Gastrocnemius medialis (tissue), 4 donors: ENCODE data around the gene MAP7. TPM values are rescaled to one million over a fixed set of nuclear protein-coding genes. Genes with fewer than 3 reads are reported as not detected.

ENCODE experiments used
- ATAC-seq, 2 donors: fragments of 150-250 bp; one replicate each; pipeline ENCODE4 v1.9.1; 2016
- DNase-seq, 2 donors: peaks; one replicate each; pipeline ENCODE4 v3.0.0-alpha.2; 2019
- H3K27ac ChIP-seq, 4 donors: fragments of 200-600 bp; sonication (generic); 1 replicate in 1 of 4; 2 replicates in 3 of 4; pipeline ENCODE4 v1.5.1; 2016 to 2018; ENCODE audit warnings: mild to moderate bottlenecking in 2 of 4, moderate library complexity in 1 of 4
- H3K27me3 ChIP-seq, 3 donors: fragments of 200-600 bp; sonication (generic) in 2 of 3; 1 replicate in 1 of 3; 2 replicates in 2 of 3; pipeline versions ENCODE4 v1.5.1 to v1.6.0; 2016 to 2019; ENCODE audit warnings: mild to moderate bottlenecking in 1 of 3, moderate library complexity in 1 of 3
- H3K36me3 ChIP-seq, 2 donors: fragments of 200-600 bp; sonication (generic) in 1 of 2; one replicate each; pipeline ENCODE4 v1.5.1; 2017 to 2018
- H3K4me1 ChIP-seq, 2 donors: fragments of 200-600 bp; sonication (generic) in 1 of 2; one replicate each; pipeline ENCODE4 v1.5.1; 2016 to 2017; ENCODE audit warnings: mild to moderate bottlenecking in 2 of 2
- H3K4me3 ChIP-seq, 4 donors: fragments of 200-600 bp; sonication (generic) in 3 of 4; 1 replicate in 1 of 4; 2 replicates in 3 of 4; pipeline ENCODE4 v1.5.1; 2016 to 2019; ENCODE audit warnings: mild to moderate bottlenecking in 2 of 4
- H3K9me3 ChIP-seq, 3 donors: fragments of 200-600 bp; sonication (generic) in 2 of 3; 1 replicate in 1 of 3; 2 replicates in 2 of 3; pipeline ENCODE4 v1.5.1; 2016 to 2019
- POLR2A ChIP-seq, 2 donors: fragments of 450-650 bp; IDR thresholded peaks; one replicate each; pipeline ENCODE4 v1.6.1; 2017; ENCODE audit warnings: antibody characterized with exemption in 2 of 2, mild to moderate bottlenecking in 2 of 2, moderate library complexity in 2 of 2
- in situ Hi-C, 4 donors: fragments of 200-750 bp; cut with MboI; loops; one replicate each; pipeline versions ENCODE4 v1.15.0 to v1.8.0; 2017; ENCODE audit warnings: low sequenced_read_pairs in 4 of 4
- intact Hi-C: fragments of 100-400 bp; cut with DNase I; formaldehyde crosslinking; loops from one replicate; pipeline ENCODE4 v1.15.1; 2023; ENCODE audit warnings: low total_unique reads
- total RNA-seq, 4 donors: library from RNA; depleted of rRNA; stranded (reverse); fragments of >200 nt; gene quantifications; one replicate each; pipeline versions ENCODE4 v1.1.0 to v1.2.3, GENCODE V29; 2016
- TF ChIP-seq, protein P1 (sequence below), 5 experiments: fragments of 450-650 bp in 3 of 5; fragments of 200-600 bp in 2 of 5; sonication (generic) in 2 of 5; IDR thresholded peaks in 4 of 5; conservative IDR thresholded peaks in 1 of 5; 1 replicate in 4 of 5; 2 replicates in 1 of 5; pipeline ENCODE4 v1.5.1; 2016 to 2019; ENCODE audit warnings: antibody characterized with exemption in 5 of 5, mild to moderate bottlenecking in 3 of 5, moderate library complexity in 3 of 5

Gene MAP7
- total RNA-seq, 4 donors from 2014 or later: 0.22 to 0.56 (median 0.39) TPM

GRCh38 chr6:136304410-136304809 lies 245.8 kb downstream of the MAP7 start:
- Histone ChIP-seq H3K4me1 (no peaks in the 10 kb centered on the region), H3K27me3 (no peaks in the 10 kb centered on the region), H3K27ac (no peak overlapping the region), H3K4me3 (no peak overlapping the region), H3K36me3 (no peaks in the 10 kb centered on the region), H3K9me3 (no peaks in the 10 kb centered on the region)
- in situ Hi-C loops (no loop called here), intact Hi-C loops (no loop called here)
- ATAC-seq (no peak), DNase-seq (no peak)
- TF ChIP-seq POLR2A (IDR thresholded peaks at IDR 0.05): no peak
- TF ChIP-seq, protein P1, sequence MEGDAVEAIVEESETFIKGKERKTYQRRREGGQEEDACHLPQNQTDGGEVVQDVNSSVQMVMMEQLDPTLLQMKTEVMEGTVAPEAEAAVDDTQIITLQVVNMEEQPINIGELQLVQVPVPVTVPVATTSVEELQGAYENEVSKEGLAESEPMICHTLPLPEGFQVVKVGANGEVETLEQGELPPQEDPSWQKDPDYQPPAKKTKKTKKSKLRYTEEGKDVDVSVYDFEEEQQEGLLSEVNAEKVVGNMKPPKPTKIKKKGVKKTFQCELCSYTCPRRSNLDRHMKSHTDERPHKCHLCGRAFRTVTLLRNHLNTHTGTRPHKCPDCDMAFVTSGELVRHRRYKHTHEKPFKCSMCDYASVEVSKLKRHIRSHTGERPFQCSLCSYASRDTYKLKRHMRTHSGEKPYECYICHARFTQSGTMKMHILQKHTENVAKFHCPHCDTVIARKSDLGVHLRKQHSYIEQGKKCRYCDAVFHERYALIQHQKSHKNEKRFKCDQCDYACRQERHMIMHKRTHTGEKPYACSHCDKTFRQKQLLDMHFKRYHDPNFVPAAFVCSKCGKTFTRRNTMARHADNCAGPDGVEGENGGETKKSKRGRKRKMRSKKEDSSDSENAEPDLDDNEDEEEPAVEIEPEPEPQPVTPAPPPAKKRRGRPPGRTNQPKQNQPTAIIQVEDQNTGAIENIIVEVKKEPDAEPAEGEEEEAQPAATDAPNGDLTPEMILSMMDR (IDR thresholded peaks at IDR 0.05 in 4 of 5, conservative IDR thresholded peaks at IDR 0.05 in 1 of 5): no peak

DNA sequence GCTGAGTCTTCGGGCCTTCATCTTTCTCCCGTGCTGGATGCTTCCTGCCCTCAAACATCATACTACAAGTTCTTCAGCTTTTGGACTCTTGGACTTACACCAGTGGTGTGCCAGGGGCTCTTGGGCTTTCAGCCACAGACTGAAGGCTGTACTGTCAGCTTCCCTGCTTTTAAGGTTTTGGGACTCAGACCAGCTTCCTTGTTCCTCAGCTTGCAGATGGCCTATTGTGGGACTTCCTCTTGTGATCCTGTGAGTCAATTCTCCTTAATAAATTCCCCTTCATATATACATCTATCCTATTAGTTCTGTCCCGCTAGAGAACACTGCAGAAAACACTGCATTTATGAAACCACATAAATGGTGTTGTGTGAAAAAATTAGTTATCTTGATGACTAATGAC lies 246.7 kb downstream of the MAP7 start:
- no peaks in the 10 kb centered on the region for H3K9me3 ChIP-seq
- in situ Hi-C loops: no loop called here
- no peaks in the 10 kb centered on the region for H3K36me3 ChIP-seq
- ATAC-seq (no peak), DNase-seq (no peak)
- no peak overlapping the region for H3K27ac ChIP-seq
- intact Hi-C loops: no loop called here
- TF ChIP-seq POLR2A (IDR thresholded peaks at IDR 0.05): no peak
- TF ChIP-seq, protein P1 (IDR thresholded peaks at IDR 0.05 in 4 of 5, conservative IDR thresholded peaks at IDR 0.05 in 1 of 5): no peak
- H3K4me1 ChIP-seq: no peaks in the 10 kb centered on the region
- H3K4me3 ChIP-seq: no peak overlapping the region
- no peaks in the 10 kb centered on the region for H3K27me3 ChIP-seq

GRCh38 chr6:136294621-136295020 lies 255.6 kb downstream of the MAP7 start:
- DNase-seq (no peak), ATAC-seq (no peak)
- no peaks in the 10 kb centered on the region for H3K27me3 ChIP-seq
- no peak overlapping the region for H3K27ac ChIP-seq
- no peak for TF ChIP-seq POLR2A (IDR thresholded peaks at IDR 0.05)
- TF ChIP-seq, protein P1 (IDR thresholded peaks at IDR 0.05 in 4 of 5, conservative IDR thresholded peaks at IDR 0.05 in 1 of 5): no peak
- no peak overlapping the region for H3K4me3 ChIP-seq
- no peaks in the 10 kb centered on the region for H3K36me3 ChIP-seq
- peaks cover 8 to 11% of the 10 kb centered on the region in 2 donors for H3K4me1 ChIP-seq
- no peaks in the 10 kb centered on the region for H3K9me3 ChIP-seq
- in situ Hi-C loops: loop anchor here in 3 of 4 donors (25.0 kb wide), 1 partner anchor 918 kb away; the partner anchor contains the start of gene IFNGR1 (in 3 of the 3)
- intact Hi-C loops: no loop called here

Other genes starting within 250 kb of the MAP7 start
- 10 to 100 TPM in 1 of 4 donors, 1 to 10 TPM in 3; 2.9 to 46.9 (median 4.9) TPM for gene MAP3K5, start 242.1 kb upstream of the MAP7 start, total RNA-seq